Measurements from ENCODE around the gene RPL22. TPM values are rescaled to one million over a fixed set of nuclear protein-coding genes. Genes with fewer than 3 reads are reported as not detected.

RPL22 gene
- total RNA-seq, 1 donor from 2014 or later: 354 TPM

- ATAC-seq (no peak), DNase-seq (ENCODE audit: low spot score) (no peak)
- intact Hi-C loops (cut with DNase I): no loop called here
Measured at GRCh38 chr1:6163973-6164617, 35.3 kb downstream of the RPL22 start.

DNA sequence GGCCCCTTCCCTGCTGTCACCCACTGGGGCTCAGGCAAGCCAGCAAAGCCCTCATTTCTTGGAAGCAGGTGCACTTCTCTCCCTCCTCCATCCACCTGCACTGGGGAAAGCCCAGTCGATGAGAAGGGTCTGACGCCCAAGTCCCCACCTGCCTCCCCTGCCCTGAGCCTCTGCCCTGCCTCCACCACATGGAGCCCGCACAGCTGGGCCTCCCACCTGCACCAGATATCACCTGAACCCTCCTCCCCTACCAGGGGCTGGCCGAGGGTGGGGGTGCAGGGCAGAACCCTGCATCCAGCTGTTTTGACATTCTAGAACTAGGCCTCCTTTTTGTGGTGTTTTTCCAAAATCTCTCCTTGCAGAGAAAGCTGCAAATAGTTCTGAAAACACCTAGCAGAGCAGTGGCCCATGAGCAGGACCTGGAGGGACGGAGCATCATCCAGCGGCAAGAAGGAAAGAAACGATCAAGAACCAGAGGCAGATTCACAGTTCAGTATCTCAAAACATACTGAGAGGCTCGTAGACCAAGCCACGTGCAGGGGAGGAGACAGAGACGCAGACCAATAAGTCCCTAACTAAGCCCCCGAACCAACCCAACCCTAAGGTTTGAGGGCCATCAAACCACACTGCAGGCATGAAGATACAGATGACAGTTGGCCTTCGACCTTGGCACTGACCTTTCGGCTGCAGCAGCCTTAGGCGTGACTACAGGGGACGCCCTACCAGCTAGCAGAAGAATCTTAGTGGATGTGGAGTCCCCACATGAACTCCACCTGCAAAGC is 36.0 kb downstream of the RPL22 start:
- intact Hi-C loops (cut with DNase I): no loop called here
- DNase-seq (ENCODE audit: low spot score) (no peak), ATAC-seq (no peak)

DNA sequence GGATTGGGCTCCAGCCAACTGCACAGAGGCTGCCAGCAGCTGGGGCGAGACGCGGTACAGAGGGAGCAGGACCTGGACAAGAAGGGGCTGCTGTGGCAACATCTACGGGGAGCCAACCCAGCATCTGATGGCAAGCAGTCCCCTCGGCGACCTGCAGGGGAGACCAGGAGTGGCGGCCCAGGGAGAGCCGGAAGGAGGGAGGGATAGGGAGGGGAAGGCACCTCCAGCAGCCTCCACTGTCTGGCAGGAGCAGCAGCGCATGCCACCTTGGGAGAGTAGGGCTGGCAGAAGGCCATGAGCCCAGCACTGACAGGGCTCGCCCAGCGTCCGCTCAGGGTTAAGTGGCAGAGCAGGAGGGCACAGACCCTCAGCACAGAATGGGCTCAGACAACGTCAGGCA is 36.6 kb downstream of the RPL22 start:
- DNase-seq (ENCODE audit: low spot score) (no peak), ATAC-seq (no peak)
- intact Hi-C loops (cut with DNase I): no loop called here

GRCh38 chr1:6162341-6162740 is 37.1 kb downstream of the RPL22 start:
- no peak for DNase-seq (ENCODE audit: low spot score)
- ATAC-seq: no peak
- intact Hi-C loops (cut with DNase I): no loop called here

- ATAC-seq: no peak
- intact Hi-C loops (cut with DNase I): no loop called here
- no peak for DNase-seq (ENCODE audit: low spot score)
Measured at GRCh38 chr1:6158181-6158580, 41.2 kb downstream of the RPL22 start.

- no peak for DNase-seq (ENCODE audit: low spot score)
- ATAC-seq: no peak
- intact Hi-C loops (cut with DNase I): no loop called here
Measured at GRCh38 chr1:6157528-6158174, 41.7 kb downstream of the RPL22 start.

- ATAC-seq: no peak
- intact Hi-C loops (cut with DNase I): no loop called here
- no peak for DNase-seq (ENCODE audit: low spot score)
Measured at GRCh38 chr1:6157132-6157527, 42.3 kb downstream of the RPL22 start.

- ATAC-seq: no peak
- intact Hi-C loops (cut with DNase I): no loop called here
- no peak for DNase-seq (ENCODE audit: low spot score)
Measured at GRCh38 chr1:6154525-6155319, 44.7 kb downstream of the RPL22 start.

DNA sequence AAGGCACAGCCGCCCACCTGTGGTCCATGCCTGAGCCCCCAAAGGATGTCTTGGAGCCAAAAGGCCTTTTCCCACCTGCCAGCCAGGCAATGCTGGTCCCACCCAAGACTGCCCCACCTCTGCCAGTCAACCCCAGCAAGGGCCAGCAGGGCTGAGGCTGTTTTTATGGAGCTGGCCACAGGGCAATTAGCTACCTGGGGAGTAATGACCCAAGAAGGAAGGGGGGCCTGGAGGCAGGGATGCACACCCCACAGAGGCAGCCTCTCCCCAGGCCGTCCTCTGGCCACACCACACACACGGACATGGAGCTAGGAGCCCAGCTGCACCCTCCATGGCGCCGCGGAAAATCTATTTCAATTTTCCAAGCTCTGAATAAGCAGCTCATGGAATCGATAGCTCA is 46.5 kb downstream of the RPL22 start:
- intact Hi-C loops (cut with DNase I): no loop called here
- DNase-seq (ENCODE audit: low spot score): no peak
- ATAC-seq: no peak

- ATAC-seq (no peak), DNase-seq (ENCODE audit: low spot score) (no peak)
- intact Hi-C loops (cut with DNase I): no loop called here
Measured at GRCh38 chr1:6152181-6152580, 47.2 kb downstream of the RPL22 start.

DNA sequence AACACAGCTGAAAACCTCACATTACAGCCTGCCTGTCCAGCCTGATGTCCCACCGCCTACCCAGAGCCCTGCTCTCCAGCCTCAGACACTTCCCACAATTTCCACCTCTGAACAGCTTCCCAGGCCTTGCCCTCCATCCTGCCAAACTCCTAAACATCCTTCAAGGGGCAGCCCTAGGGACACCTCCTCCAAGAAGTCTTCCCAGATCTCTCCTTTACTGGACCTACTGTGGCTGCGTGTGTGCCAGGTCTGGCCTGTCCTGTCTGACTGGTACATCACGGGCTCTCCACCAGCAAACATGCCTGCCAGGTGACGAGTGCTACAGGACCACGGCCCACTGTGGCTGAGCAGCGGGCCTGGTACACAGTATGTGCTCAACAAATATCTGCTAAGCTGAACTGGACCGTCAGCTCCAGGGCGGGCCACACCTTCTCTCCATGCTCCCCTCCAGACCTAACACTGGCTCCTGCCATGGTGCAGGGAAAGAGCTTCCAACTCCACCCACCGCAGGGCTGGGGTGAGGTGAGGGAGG is 48.0 kb downstream of the RPL22 start:
- DNase-seq (ENCODE audit: low spot score) (no peak), ATAC-seq (no peak)
- intact Hi-C loops (cut with DNase I): no loop called here

- intact Hi-C loops (cut with DNase I): no loop called here
- DNase-seq (ENCODE audit: low spot score): no peak
- no peak for ATAC-seq
Measured at GRCh38 chr1:6150006-6150938, 49.1 kb downstream of the RPL22 start.

GRCh38 chr1:6149597-6149996 is 49.8 kb downstream of the RPL22 start:
- ATAC-seq (no peak), DNase-seq (ENCODE audit: low spot score) (no peak)
- intact Hi-C loops (cut with DNase I): no loop called here

- peak; percentile 68 for DNase-seq (ENCODE audit: low spot score)
- no peak for ATAC-seq
- intact Hi-C loops (cut with DNase I): no loop called here
Measured at GRCh38 chr1:6148497-6149241, 50.7 kb downstream of the RPL22 start.

- no peak for ATAC-seq
Measured at GRCh38 chr1:6145864-6146410, 53.5 kb downstream of the RPL22 start.

DNA sequence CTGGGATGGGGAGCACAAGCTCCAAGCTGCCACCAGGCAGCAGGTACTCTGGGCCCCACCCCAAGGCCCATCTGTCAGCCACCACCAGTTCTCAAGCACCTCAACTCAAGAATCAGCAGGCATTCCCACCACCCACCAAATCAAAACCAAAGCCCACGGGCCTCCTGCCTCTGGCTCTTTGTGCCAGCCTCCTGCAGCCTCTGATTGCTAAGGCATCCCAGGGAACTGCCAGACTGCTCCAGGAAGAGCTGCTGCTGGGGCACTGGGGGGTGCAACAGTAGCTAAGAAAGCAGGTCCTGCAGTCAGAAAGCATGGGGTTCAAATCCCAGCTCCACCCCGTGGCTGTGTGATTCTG is 54.0 kb downstream of the RPL22 start:
- no peak for ATAC-seq
- intact Hi-C loops (cut with DNase I): no loop called here
- DNase-seq (ENCODE audit: low spot score): no peak

More at GRCh38 chr1:6145864-6146410, 53.5 kb downstream of the RPL22 start:
- intact Hi-C loops (cut with DNase I): no loop called here
- no peak for DNase-seq (ENCODE audit: low spot score)

DNA sequence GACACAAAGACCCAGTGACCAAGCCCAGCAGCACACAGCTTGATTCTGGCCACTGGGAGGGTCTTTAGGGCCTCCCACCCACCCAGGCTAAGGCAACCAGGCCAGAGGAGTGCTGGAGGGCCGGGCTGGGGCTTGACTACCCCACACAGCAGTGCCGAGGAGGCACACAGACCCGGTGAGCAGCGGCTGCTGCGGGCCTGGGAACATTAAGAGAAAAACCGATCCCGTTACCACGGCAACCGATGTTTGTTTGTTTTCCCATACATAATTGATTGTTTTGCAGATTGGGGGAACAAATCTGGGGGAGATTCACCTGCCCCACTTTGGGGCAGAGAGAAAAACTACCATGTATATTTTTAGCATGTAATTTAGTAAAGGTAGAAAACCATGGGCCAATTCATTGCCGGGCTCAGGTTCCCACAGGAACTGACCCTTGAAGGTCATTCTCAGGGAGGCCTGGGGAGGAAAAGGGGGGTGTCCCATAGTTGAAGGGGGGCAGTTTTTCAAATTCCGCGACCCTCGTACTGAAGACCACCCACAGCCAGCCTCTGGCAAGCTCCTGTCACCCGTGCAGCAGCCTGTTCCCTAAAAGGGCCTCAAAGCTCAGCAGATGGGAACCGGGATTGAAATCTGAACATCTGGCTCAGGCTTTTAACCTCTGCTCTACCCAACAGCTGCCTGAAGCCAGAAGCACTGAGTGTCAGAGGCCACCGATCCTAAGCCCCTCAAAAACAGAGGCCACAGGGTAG is 54.6 kb downstream of the RPL22 start:
- intact Hi-C loops (cut with DNase I): no loop called here
- no peak for ATAC-seq
- no peak for DNase-seq (ENCODE audit: low spot score)
